HEK293 (cell line): Measurements from ENCODE around the gene FBXL7.

ENCODE experiments used
- KLF16 ChIP-seq: fragments of 450-650 bp; formaldehyde crosslinking; IDR thresholded peaks from 2 replicates; pipeline ENCODE4 v1.5.1; 2017; ENCODE audit warnings: missing biosample characterization, missing genetic modification characterization
- SP2 ChIP-seq: fragments of 450-650 bp; formaldehyde crosslinking; IDR thresholded peaks from 2 replicates; pipeline ENCODE4 v1.5.1; 2016; ENCODE audit warnings: missing biosample characterization, missing genetic modification characterization
- ZBTB8A ChIP-seq: fragments of 450-650 bp; formaldehyde crosslinking; IDR thresholded peaks from 2 replicates; pipeline ENCODE4 v1.5.1; 2016; ENCODE audit warnings: missing biosample characterization, missing genetic modification characterization
- ZFP37 ChIP-seq: fragments of 450-650 bp; formaldehyde crosslinking; IDR thresholded peaks from 2 replicates; pipeline ENCODE4 v1.5.1; 2016; ENCODE audit warnings: missing biosample characterization, missing genetic modification characterization
- ZIC2 ChIP-seq: fragments of 450-650 bp; formaldehyde crosslinking; IDR thresholded peaks from 2 replicates; pipeline ENCODE4 v1.5.1; 2016; ENCODE audit warnings: missing biosample characterization, missing genetic modification characterization
- ZNF335 ChIP-seq: fragments of 450-650 bp; formaldehyde crosslinking; conservative IDR thresholded peaks from 2 replicates; pipeline ENCODE4 v1.5.1; 2016; ENCODE audit warnings: missing biosample characterization, missing genetic modification characterization
- ZNF37A ChIP-seq: fragments of 450-650 bp; IDR thresholded peaks from 2 replicates; pipeline ENCODE4 v1.5.1; 2018; ENCODE audit warnings: missing biosample characterization, missing genetic modification characterization
- ZNF747 ChIP-seq: fragments of 450-650 bp; formaldehyde crosslinking; IDR thresholded peaks from 2 replicates; pipeline ENCODE4 v1.5.1; 2016; ENCODE audit warnings: missing biosample characterization, missing genetic modification characterization
- ZNF76 ChIP-seq: fragments of 450-650 bp; formaldehyde crosslinking; IDR thresholded peaks from 2 replicates; pipeline ENCODE4; 2016; ENCODE audit warnings: low read depth, missing biosample characterization, missing genetic modification characterization, borderline replicate concordance
- TF ChIP-seq, protein P1 (sequence below): fragments of 450-650 bp; formaldehyde crosslinking; IDR thresholded peaks from 2 replicates; pipeline ENCODE4 v1.5.1; 2017; ENCODE audit warnings: missing biosample characterization, missing genetic modification characterization
- TF ChIP-seq, protein P2 (sequence below): fragments of 450-650 bp; formaldehyde crosslinking; IDR thresholded peaks from 2 replicates; pipeline ENCODE4 v1.5.1; 2016; ENCODE audit warnings: missing biosample characterization, missing genetic modification characterization
- TF ChIP-seq, protein P3 (sequence below): IDR thresholded peaks from 2 replicates; pipeline ENCODE4 v1.6.1; 2011; ENCODE audit warnings: mild to moderate bottlenecking, low read depth, low read length, borderline replicate concordance

DNA sequence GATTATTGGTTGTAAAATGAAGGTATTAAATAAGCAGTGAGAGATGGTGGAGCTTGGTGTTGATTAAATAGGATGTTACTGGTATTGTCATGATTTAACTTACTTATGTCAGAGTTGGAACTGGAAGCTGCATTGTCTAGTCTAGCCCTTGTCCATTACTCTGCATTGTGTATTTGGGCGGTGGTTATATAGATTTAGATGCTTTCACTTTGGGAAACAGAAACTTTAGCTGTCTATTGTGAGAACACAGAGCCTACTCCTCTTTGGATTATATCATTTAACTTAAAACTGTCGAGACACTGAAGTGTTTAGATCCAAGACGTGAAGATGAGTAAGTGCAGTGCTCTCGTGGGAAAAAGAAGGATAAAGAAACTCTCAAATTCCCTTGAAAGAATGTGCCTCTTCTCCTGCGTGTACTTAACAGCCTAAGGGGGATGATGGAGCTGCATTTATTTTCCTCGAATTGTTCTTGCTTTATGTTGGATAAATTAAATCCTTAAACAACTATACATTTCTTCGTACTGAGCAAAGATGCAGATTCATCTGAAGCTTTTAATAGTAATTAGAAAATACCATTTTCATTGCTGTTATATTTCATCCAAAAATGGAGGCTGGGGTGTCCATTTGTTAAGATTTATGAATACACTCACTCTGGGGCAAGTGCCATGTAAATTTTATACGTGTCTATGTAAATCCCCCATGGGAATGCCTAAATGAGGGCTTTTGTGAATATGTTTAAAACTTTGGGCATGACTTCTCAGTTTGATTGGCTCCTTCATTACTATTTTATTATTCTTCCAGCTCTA lies 21.6 kb downstream of the FBXL7 start:
- TF ChIP-seq ZNF747 (tag by site-specific recombination) (no peak), SP2 (tag by site-specific recombination) (no peak), ZNF76 (no peak), ZNF335 (tag by site-specific recombination) (no peak), ZIC2 (tag by site-specific recombination) (no peak), ZFP37 (tag by site-specific recombination) (no peak), ZNF37A (tag by site-specific recombination) (no peak), ZBTB8A (tag by site-specific recombination) (no peak), KLF16 (tag by site-specific recombination) (no peak)
- TF ChIP-seq, protein P1, sequence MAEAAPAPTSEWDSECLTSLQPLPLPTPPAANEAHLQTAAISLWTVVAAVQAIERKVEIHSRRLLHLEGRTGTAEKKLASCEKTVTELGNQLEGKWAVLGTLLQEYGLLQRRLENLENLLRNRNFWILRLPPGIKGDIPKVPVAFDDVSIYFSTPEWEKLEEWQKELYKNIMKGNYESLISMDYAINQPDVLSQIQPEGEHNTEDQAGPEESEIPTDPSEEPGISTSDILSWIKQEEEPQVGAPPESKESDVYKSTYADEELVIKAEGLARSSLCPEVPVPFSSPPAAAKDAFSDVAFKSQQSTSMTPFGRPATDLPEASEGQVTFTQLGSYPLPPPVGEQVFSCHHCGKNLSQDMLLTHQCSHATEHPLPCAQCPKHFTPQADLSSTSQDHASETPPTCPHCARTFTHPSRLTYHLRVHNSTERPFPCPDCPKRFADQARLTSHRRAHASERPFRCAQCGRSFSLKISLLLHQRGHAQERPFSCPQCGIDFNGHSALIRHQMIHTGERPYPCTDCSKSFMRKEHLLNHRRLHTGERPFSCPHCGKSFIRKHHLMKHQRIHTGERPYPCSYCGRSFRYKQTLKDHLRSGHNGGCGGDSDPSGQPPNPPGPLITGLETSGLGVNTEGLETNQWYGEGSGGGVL (tag by site-specific recombination) = no peak
- TF ChIP-seq, protein P2, sequence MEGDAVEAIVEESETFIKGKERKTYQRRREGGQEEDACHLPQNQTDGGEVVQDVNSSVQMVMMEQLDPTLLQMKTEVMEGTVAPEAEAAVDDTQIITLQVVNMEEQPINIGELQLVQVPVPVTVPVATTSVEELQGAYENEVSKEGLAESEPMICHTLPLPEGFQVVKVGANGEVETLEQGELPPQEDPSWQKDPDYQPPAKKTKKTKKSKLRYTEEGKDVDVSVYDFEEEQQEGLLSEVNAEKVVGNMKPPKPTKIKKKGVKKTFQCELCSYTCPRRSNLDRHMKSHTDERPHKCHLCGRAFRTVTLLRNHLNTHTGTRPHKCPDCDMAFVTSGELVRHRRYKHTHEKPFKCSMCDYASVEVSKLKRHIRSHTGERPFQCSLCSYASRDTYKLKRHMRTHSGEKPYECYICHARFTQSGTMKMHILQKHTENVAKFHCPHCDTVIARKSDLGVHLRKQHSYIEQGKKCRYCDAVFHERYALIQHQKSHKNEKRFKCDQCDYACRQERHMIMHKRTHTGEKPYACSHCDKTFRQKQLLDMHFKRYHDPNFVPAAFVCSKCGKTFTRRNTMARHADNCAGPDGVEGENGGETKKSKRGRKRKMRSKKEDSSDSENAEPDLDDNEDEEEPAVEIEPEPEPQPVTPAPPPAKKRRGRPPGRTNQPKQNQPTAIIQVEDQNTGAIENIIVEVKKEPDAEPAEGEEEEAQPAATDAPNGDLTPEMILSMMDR (tag by site-specific recombination) = no peak
- TF ChIP-seq, protein P3, sequence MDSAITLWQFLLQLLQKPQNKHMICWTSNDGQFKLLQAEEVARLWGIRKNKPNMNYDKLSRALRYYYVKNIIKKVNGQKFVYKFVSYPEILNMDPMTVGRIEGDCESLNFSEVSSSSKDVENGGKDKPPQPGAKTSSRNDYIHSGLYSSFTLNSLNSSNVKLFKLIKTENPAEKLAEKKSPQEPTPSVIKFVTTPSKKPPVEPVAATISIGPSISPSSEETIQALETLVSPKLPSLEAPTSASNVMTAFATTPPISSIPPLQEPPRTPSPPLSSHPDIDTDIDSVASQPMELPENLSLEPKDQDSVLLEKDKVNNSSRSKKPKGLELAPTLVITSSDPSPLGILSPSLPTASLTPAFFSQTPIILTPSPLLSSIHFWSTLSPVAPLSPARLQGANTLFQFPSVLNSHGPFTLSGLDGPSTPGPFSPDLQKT = no peak
